ENCODE data around the gene LENEP. TPM values are rescaled to one million over a fixed set of nuclear protein-coding genes. Genes with fewer than 3 reads are reported as not detected.
"Not testable (repeated sequence)": the region's sequence is repeated elsewhere in the genome, so short reads cannot be mapped to it uniquely, and the experiment has no call there.

LENEP gene
- total RNA-seq, 1 donor from 2014 or later, result 1.1 TPM

DNA sequence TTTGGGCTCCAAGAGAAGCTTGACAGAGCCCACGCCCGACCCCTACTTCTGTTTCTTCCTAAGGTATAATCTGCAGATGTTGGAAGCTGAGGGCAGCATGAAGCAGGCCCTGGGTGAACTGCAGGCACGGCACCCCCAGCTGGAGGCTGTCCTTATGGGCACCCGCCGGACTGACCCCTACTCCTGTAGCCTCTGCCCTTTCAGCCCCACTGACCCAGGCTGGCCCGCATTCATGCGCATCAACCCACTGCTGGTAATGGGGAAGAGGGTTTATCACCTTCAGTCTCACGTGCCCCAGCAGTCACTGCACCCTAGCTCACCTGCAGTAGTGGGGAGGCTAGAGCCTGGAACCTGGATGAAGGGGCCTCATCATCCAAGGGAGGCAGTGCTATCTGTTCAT is 3.1 kb upstream of the LENEP start:
- TF ChIP-seq, protein P1, sequence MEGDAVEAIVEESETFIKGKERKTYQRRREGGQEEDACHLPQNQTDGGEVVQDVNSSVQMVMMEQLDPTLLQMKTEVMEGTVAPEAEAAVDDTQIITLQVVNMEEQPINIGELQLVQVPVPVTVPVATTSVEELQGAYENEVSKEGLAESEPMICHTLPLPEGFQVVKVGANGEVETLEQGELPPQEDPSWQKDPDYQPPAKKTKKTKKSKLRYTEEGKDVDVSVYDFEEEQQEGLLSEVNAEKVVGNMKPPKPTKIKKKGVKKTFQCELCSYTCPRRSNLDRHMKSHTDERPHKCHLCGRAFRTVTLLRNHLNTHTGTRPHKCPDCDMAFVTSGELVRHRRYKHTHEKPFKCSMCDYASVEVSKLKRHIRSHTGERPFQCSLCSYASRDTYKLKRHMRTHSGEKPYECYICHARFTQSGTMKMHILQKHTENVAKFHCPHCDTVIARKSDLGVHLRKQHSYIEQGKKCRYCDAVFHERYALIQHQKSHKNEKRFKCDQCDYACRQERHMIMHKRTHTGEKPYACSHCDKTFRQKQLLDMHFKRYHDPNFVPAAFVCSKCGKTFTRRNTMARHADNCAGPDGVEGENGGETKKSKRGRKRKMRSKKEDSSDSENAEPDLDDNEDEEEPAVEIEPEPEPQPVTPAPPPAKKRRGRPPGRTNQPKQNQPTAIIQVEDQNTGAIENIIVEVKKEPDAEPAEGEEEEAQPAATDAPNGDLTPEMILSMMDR (conservative IDR thresholded peaks at IDR 0.05), result no peak
- no peak overlapping the region for H3K27ac Mint-ChIP-seq
- no peaks in the 10 kb centered on the region for H3K9me3 Mint-ChIP-seq
- peaks cover 4% of the 10 kb centered on the region for H3K4me1 Mint-ChIP-seq (ENCODE audit: unreplicated experiment)
- no peak overlapping the region for H3K4me3 Mint-ChIP-seq
- no peak for DNase-seq (ENCODE audit: extremely low spot score, unreplicated experiment)
- peaks cover 4% of the 10 kb centered on the region for H3K36me3 Mint-ChIP-seq
- H3K27me3 Mint-ChIP-seq, result no peaks in the 10 kb centered on the region

DNA sequence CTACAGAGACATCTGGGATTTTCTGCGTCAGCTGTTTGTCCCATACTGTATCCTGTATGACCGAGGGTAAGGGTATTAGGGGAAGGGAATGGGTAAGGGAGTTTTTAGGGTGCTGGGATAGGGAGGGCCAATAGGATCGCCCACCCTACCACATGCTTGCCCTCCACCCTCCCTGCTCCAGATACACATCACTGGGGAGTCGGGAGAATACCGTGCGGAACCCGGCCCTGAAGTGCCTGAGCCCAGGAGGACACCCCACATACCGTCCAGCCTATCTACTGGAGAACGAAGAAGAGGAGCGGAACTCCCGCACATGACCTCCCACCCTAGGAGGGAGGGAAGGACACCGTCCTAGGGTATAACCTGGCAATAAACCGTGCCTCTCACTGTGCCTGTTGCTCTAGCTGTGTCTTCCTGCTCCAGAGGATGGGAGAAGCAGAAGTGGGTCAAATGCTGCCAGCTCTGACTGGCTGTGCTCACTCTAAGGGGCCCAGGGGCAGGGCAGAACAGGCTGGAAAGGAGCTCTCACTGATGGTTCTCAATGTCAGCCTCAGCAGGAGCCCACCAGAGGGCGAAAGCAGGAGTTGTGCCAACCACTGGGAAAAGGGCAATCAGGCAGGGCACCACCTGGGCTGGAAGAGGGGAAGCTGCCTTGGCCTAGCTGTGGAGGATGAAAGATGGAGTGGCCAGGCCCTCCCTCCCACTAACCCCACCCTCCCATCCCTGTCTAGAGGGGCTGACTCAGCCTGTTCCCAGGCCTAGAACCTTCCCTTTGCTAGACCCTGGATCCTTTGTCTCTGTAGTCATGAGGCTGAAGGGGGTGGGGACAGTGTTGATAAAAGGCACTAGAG is 440 bp upstream of the LENEP start:
- no peak overlapping the region for H3K27ac Mint-ChIP-seq
- peaks cover 21% of the 10 kb centered on the region for H3K4me1 Mint-ChIP-seq (ENCODE audit: unreplicated experiment)
- TF ChIP-seq, protein P1 (conservative IDR thresholded peaks at IDR 0.05), result no peak
- peaks cover 4% of the 10 kb centered on the region for H3K36me3 Mint-ChIP-seq
- no peak overlapping the region for H3K4me3 Mint-ChIP-seq
- no peaks in the 10 kb centered on the region for H3K9me3 Mint-ChIP-seq
- DNase-seq (ENCODE audit: extremely low spot score, unreplicated experiment), result no peak
- no peaks in the 10 kb centered on the region for H3K27me3 Mint-ChIP-seq

DNA sequence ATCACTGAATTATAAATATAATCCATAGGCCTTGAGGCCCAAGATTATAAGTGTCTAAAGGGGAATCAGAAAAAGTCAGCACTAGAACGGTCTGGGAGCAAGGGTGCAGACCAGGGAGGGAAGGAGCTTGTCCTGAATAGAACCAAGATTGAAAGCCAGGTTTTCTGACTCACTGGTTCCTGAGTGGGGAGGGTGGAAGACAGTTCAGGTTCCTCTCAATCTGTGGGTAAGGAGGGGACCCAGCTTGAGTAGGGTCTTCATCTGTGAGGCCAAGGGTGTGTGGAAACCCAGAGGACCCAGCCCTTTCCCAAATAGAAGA is 842 bp downstream of the LENEP start:
- Mint-ChIP-seq H3K4me1 (ENCODE audit: unreplicated experiment) (peaks cover 26% of the 10 kb centered on the region), H3K27ac (peak overlapping the region; percentile 38), H3K36me3 (no peaks in the 10 kb centered on the region), H3K27me3 (no peaks in the 10 kb centered on the region), H3K4me3 (no peak overlapping the region), H3K9me3 (no peaks in the 10 kb centered on the region)
- TF ChIP-seq, protein P1 (conservative IDR thresholded peaks at IDR 0.05), result no peak
- DNase-seq (ENCODE audit: extremely low spot score, unreplicated experiment), result no peak

DNA sequence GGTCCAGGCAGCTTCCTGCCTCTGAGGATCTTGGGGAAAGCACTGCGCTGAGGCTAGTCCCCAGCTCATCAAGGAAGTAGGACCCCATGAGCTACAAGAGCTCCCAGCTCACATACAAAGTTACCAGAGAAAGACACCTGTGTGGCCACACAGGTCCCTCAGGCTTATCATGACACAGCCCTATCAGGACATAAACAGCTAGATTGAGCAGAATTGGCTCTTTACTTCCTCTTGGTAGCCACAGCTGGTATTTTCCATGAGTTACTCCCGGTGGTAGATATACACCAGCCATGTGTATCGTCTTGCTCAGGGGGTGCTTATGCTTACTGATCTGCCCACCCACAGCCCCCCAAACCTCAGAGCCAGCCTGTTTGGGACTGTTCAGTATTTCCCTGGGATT is 1.2 kb downstream of the LENEP start:
- H3K4me3 Mint-ChIP-seq, result no peak overlapping the region
- DNase-seq (ENCODE audit: extremely low spot score, unreplicated experiment), result no peak
- TF ChIP-seq, protein P1 (conservative IDR thresholded peaks at IDR 0.05), result no peak
- H3K27me3 Mint-ChIP-seq, result no peaks in the 10 kb centered on the region
- H3K4me1 Mint-ChIP-seq (ENCODE audit: unreplicated experiment), result peaks cover 26% of the 10 kb centered on the region
- peak overlapping the region; percentile 38 for H3K27ac Mint-ChIP-seq
- no peaks in the 10 kb centered on the region for H3K9me3 Mint-ChIP-seq
- no peaks in the 10 kb centered on the region for H3K36me3 Mint-ChIP-seq

DNA sequence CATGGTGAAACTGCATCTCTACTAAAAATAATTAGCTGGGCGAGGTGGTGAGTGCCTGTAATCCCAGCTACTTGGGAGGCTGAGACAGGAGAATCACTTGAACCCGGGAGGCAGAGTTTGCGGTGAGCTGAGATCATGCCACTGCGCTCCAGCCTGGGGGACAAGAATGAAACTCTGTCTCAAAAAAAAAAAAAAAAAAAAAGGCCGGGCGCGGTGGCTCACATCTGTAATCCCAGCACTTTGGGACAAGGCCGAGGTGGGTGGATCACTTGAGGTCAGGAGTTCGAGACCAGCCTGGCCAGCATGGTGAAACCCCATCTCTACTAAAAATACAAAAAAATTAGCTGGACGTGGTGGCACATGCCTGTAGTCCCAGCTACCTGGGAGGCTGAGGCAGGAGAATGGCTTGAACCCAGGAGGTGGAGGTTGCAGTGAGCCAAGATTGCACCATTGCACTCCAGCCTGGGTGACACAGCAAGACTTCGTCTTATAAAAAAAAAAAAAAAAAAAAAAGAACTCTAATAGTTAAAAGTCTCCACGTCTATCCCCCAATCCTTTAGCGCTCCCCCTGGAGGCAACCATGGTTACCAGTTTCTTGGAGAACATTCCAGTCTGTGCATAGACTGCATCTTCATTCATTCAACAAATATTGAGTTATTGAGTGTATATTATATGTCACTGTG is 2.1 kb downstream of the LENEP start:
- peak overlapping the region; percentile 13 for H3K27ac Mint-ChIP-seq
- not testable (repeated sequence) for H3K36me3 Mint-ChIP-seq; DNase-seq (ENCODE audit: extremely low spot score, unreplicated experiment); H3K9me3 Mint-ChIP-seq; H3K4me3 Mint-ChIP-seq; H3K27me3 Mint-ChIP-seq
- H3K4me1 Mint-ChIP-seq (ENCODE audit: unreplicated experiment), result peaks cover 26% of the 10 kb centered on the region
- TF ChIP-seq, protein P1 (conservative IDR thresholded peaks at IDR 0.05), result peak; percentile 58

Data from type B pancreatic cell (in vitro differentiated cells).